Ovary (tissue), 9 donors: ENCODE measurements around the gene ARSG. TPM values are rescaled to one million over a fixed set of nuclear protein-coding genes. Genes with fewer than 3 reads are reported as not detected.

Experiments used
- DNase-seq, 5 donors: peaks; one replicate each; pipeline ENCODE4 v3.0.0-alpha.2; 2019 to 2020
- H3K27ac ChIP-seq, 2 donors: fragments of 200-600 bp; one replicate each; pipeline versions ENCODE4 v1.5.1 to v1.8.0; 2019 to 2022
- H3K27me3 ChIP-seq: fragments of 200-600 bp; one replicate; pipeline ENCODE4 v1.8.0; 2022
- H3K36me3 ChIP-seq: fragments of 200-600 bp; sonication (generic); one replicate; pipeline ENCODE4 v1.5.1; 2019
- H3K4me1 ChIP-seq: one replicate; pipeline ENCODE4 v1.8.1; 2013; ENCODE audit warnings: mild to moderate bottlenecking, moderate library complexity; ENCODE audit not compliant: insufficient read depth
- H3K4me3 ChIP-seq: fragments of 200-600 bp; sonication (generic); one replicate; pipeline ENCODE4 v1.5.1; 2017
- H3K9me3 ChIP-seq, 2 donors: fragments of 200-600 bp in 1 of 2; sonication (generic) in 1 of 2; one replicate each; pipeline versions ENCODE4 v1.5.1 to v1.8.1; 2013 to 2019; ENCODE audit warnings: mild to moderate bottlenecking in 1 of 2, moderate library complexity in 1 of 2
- CTCF ChIP-seq, 3 donors: fragments of 450-650 bp in 2 of 3; fragments of 200-600 bp in 1 of 3; IDR thresholded peaks; one replicate each; pipeline versions ENCODE4 v1.5.1 to v1.8.0; 2016 to 2022; ENCODE audit warnings: antibody characterized with exemption in 3 of 3, mild to moderate bottlenecking in 1 of 3
- EP300 ChIP-seq: sonication (generic); formaldehyde crosslinking; IDR thresholded peaks from one replicate; pipeline ENCODE4 v1.6.1; 2017; ENCODE audit warnings: antibody characterized with exemption
- POLR2A ChIP-seq: fragments of 450-650 bp; IDR thresholded peaks from one replicate; pipeline ENCODE4 v1.6.1; 2017; ENCODE audit warnings: antibody characterized with exemption, mild to moderate bottlenecking, moderate library complexity
- WGBS, 3 donors: extraction: QIAGEN DNeasy Blood & Tissue Kit in 1 of 3; methylation state at CpG; one replicate each; pipeline versions ENCODE4 v1.1.5 to v1.1.7; 2013 to 2017; 5-methylcytosine and 5-hydroxymethylcytosine counted together
- intact Hi-C, 4 donors: fragments of 100-400 bp; cut with DNase I; formaldehyde crosslinking; loops; one replicate each; pipeline versions ENCODE4 v1.11.0 to v1.15.1; 2022 to 2023
- polyA plus RNA-seq, 2 donors: library from polyadenylated mRNA; stranded (reverse); fragments of 200-250 nt in 1 of 2; fragments of 350-450 nt in 1 of 2; fragmentation: Illumina TruSeq in 1 of 2; extraction: RNeasy Lipid Tissue Mini Kit (QIAGEN cat#74804) in 1 of 2; gene quantifications; one replicate each; pipeline ENCODE4 v1.2.3, GENCODE V29; 2013 to 2014
- total RNA-seq, 7 donors: library from RNA; depleted of rRNA in 2 of 7; stranded (reverse); fragments of >200 nt in 2 of 7; fragmentation: NEBNext Ultra II Directional in 3 of 7; extraction: Animal tissue kit (Norgen Biotek cat#: 25700) in 3 of 7; gene quantifications; one replicate each; pipeline versions ENCODE4 v1.1.0 to v1.2.4, GENCODE V29; 2016 to 2023
- donor health status: DM: no; HTN: no; CAD: no; lungs with moderate emphysema.
- donor health status: DM: no; HTN: no; CAD: no.
- donor health status: Bipolar disorder and iron deficiency.
- donor health status: DM: yes; HTN: yes; CAD: no.
- donor health status: DM: no; HTN: no; CAD: no.
- donor health status: DM: yes; HTN: yes; CAD: no.

Gene ARSG
- total and polyA plus RNA-seq, 9 donors = 5.2 to 19.8 (median 11.1) TPM

GRCh38 chr17:68384941-68385340 is 93.6 kb downstream of the ARSG start:
- intact Hi-C loops = no loop called here
- no peaks in the 10 kb centered on the region for H3K9me3 ChIP-seq
- no peaks in the 10 kb centered on the region for H3K36me3 ChIP-seq
- H3K27ac ChIP-seq = no peak overlapping the region
- 81 to 89% (median 87%) methylated on average over 4 of the region's 4 CpGs for WGBS, 3 donors
- no peaks in the 10 kb centered on the region for H3K27me3 ChIP-seq
- H3K4me3 ChIP-seq = no peak overlapping the region
- no peak for TF ChIP-seq CTCF (IDR thresholded peaks at IDR 0.05)
- TF ChIP-seq POLR2A = no peak
- H3K4me1 ChIP-seq = peaks cover 15% of the 10 kb centered on the region
- no peak for DNase-seq

- TF ChIP-seq POLR2A = no peak
Measured at GRCh38 chr17:68385490-68386215, 94.4 kb downstream of the ARSG start.

GRCh38 chr17:68387435-68388218 is 96.3 kb downstream of the ARSG start:
- 89 to 94% (median 92%) methylated on average over 6 of the region's 6 CpGs for WGBS, 3 donors
- H3K36me3 ChIP-seq = no peaks in the 10 kb centered on the region
- intact Hi-C loops = no loop called here
- no peak overlapping the region for H3K27ac ChIP-seq
- H3K4me1 ChIP-seq = peaks cover 15% of the 10 kb centered on the region
- no peak for DNase-seq
- no peaks in the 10 kb centered on the region for H3K27me3 ChIP-seq
- no peak for TF ChIP-seq EP300
- TF ChIP-seq CTCF (IDR thresholded peaks at IDR 0.05) = no peak
- no peak for TF ChIP-seq POLR2A
- H3K4me3 ChIP-seq = no peak overlapping the region
- no peaks in the 10 kb centered on the region for H3K9me3 ChIP-seq

More at GRCh38 chr17:68385490-68386215, 94.4 kb downstream of the ARSG start:
- intact Hi-C loops = no loop called here
- Histone ChIP-seq H3K27ac (peak overlapping the region in 1 of 2 donors; percentile 42), H3K36me3 (no peaks in the 10 kb centered on the region), H3K27me3 (no peaks in the 10 kb centered on the region), H3K4me3 (no peak overlapping the region), H3K4me1 (peaks cover 15% of the 10 kb centered on the region), H3K9me3 (no peaks in the 10 kb centered on the region)
- whole genome bisulfite sequencing, 3 donors = 89 to 92% (median 92%) methylated on average over 7 to 8 of the region's 8 CpGs
- no peak for DNase-seq

GRCh38 chr17:68389041-68389440 is 97.7 kb downstream of the ARSG start:
- WGBS, 3 donors = 67 to 89% (median 81%) methylated on average over 7 of the region's 7 CpGs
- H3K36me3 ChIP-seq = no peaks in the 10 kb centered on the region
- peaks cover 10% of the 10 kb centered on the region for H3K4me1 ChIP-seq
- no peak overlapping the region for H3K4me3 ChIP-seq
- H3K9me3 ChIP-seq = no peaks in the 10 kb centered on the region
- intact Hi-C loops = no loop called here
- TF ChIP-seq CTCF (IDR thresholded peaks at IDR 0.05) (no peak), POLR2A (no peak), EP300 (no peak)
- no peak for DNase-seq
- no peaks in the 10 kb centered on the region for H3K27me3 ChIP-seq
- no peak overlapping the region for H3K27ac ChIP-seq
